ENCODE data around the gene CDK9. TPM values are rescaled to one million over a fixed set of nuclear protein-coding genes. Genes with fewer than 3 reads are reported as not detected.
"Not testable (repeated sequence)": the region's sequence is repeated elsewhere in the genome, so short reads cannot be mapped to it uniquely, and the experiment has no call there.

CDK9 gene
- total RNA-seq, 1 donor from 2014 or later: 120 TPM

- Mint-ChIP-seq H3K4me1 (peaks cover 2% of the 10 kb centered on the region), H3K27me3 (ENCODE audit: low read depth) (no peaks in the 10 kb centered on the region), H3K36me3 (no peaks in the 10 kb centered on the region), H3K27ac (no peak within 1 kb of the TSS), H3K9me3 (no peaks in the 10 kb centered on the region), H3K4me3 (no peak within 1 kb of the TSS)
- DNase-seq (ENCODE audit: low spot score in 2 of 2, unreplicated experiment in 2 of 2): no peak
- TF ChIP-seq, protein P1, sequence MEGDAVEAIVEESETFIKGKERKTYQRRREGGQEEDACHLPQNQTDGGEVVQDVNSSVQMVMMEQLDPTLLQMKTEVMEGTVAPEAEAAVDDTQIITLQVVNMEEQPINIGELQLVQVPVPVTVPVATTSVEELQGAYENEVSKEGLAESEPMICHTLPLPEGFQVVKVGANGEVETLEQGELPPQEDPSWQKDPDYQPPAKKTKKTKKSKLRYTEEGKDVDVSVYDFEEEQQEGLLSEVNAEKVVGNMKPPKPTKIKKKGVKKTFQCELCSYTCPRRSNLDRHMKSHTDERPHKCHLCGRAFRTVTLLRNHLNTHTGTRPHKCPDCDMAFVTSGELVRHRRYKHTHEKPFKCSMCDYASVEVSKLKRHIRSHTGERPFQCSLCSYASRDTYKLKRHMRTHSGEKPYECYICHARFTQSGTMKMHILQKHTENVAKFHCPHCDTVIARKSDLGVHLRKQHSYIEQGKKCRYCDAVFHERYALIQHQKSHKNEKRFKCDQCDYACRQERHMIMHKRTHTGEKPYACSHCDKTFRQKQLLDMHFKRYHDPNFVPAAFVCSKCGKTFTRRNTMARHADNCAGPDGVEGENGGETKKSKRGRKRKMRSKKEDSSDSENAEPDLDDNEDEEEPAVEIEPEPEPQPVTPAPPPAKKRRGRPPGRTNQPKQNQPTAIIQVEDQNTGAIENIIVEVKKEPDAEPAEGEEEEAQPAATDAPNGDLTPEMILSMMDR (IDR thresholded peaks at IDR 0.05; ENCODE audit: unreplicated experiment): no peak
These were observed 7.3 kb upstream of the CDK9 start, which contains the start of gene SH2D3C for GRCh38 chr9:127778280-127779135. SH2D3C (minus strand) TSS chr9:127778666; CDS start chr9:127778627, 39 bp downstream.

DNA sequence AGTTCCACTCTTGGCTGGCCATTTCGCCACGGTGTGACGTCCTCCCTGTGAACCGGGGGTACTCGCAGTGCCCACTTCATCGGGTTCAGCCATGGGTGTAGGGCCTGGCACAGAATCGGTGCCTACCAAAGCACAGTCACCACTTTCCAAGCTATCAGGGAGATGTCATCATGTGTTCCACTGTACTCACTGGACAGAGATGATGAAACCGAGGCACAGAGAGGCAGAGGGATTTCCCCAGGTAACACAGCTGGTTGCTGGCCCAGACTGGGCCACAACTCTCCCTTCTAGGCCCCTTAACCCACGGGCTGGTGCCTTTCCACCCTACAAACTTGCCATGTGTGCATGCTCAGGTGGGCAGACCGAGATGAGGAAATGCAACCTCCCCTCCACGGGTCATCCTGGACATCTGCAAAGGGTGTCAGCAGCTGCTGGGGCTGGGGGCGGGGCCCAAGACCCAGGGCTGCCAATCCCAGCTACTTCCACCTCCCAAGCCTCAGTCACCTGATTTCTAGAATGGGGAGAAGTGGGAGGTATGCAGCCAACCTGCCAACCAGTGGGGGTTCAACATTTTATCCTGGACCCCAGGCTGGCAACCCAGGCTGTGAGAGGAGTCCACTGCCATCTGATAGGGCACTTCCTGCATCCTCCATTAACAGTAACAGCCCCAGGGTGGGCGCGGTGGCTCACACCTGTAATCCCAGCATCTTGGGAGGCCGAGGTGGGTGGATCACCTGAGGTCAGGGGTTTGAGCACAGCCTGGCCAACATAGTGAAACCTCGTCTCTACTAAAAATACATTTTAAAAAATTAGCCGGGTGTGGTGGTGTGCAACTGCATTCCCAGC is 6.5 kb upstream of the CDK9 start:
- no peaks in the 10 kb centered on the region for H3K9me3 Mint-ChIP-seq
- no peak for DNase-seq (ENCODE audit: low spot score in 2 of 2, unreplicated experiment in 2 of 2)
- H3K27ac Mint-ChIP-seq: no peak overlapping the region
- H3K36me3 Mint-ChIP-seq: no peaks in the 10 kb centered on the region
- TF ChIP-seq, protein P1 (IDR thresholded peaks at IDR 0.05; ENCODE audit: unreplicated experiment): no peak
- no peaks in the 10 kb centered on the region for H3K27me3 Mint-ChIP-seq (ENCODE audit: low read depth)
- H3K4me3 Mint-ChIP-seq: no peak overlapping the region
- peaks cover 2% of the 10 kb centered on the region for H3K4me1 Mint-ChIP-seq

GRCh38 chr9:127780126-127780885 is 5.5 kb upstream of the CDK9 start:
- Mint-ChIP-seq H3K27me3 (ENCODE audit: low read depth) (no peaks in the 10 kb centered on the region), H3K36me3 (no peaks in the 10 kb centered on the region), H3K9me3 (no peaks in the 10 kb centered on the region), H3K27ac (no peak overlapping the region), H3K4me1 (peaks cover 2% of the 10 kb centered on the region), H3K4me3 (no peak overlapping the region)
- DNase-seq (ENCODE audit: low spot score in 2 of 2, unreplicated experiment in 2 of 2): no peak
- TF ChIP-seq, protein P1 (IDR thresholded peaks at IDR 0.05; ENCODE audit: unreplicated experiment): no peak

DNA sequence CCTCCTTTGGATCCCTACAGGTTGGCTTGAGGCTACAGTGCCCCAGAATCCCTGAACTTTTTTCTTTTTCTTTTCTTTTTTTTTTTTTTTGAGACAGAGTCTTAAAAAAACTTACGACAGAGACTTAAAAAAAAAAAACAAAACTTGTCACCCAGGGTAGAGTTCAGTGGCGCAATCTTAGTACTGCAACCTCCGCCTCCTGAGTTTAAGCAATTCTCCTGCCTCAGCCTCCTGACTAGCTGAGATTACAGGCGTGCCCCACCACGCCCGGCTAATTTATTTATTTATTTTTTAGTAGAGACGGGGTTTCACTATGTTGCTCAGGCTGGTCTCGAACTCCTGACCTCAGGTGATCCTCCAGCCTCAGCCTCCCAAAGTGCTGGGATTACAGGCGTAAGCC is 4.9 kb upstream of the CDK9 start:
- not testable (repeated sequence) for H3K9me3 Mint-ChIP-seq; H3K27me3 Mint-ChIP-seq (ENCODE audit: low read depth); H3K36me3 Mint-ChIP-seq; H3K27ac Mint-ChIP-seq; DNase-seq (ENCODE audit: low spot score in 2 of 2, unreplicated experiment in 2 of 2); H3K4me3 Mint-ChIP-seq; H3K4me1 Mint-ChIP-seq

DNA sequence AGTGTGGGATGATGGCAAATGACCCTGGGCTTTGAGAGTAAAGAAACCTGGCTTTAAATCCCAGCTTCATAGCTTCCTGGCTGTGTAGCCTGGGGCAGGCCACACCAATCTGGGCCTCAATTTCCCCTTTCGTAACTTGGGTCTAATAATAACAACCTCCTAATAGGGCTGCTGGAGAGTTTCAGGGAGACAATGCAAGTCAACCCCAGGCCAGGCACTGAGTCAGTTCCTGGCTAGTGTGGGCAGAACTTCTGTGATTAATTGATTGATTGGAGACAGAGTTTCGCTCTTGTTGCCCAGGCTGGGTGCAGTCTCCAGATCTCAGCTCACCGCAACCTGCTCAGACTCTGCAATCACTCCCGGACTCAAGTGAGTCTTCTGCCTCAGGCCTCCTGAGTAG is 4.0 kb upstream of the CDK9 start:
- H3K4me3 Mint-ChIP-seq: no peak overlapping the region
- DNase-seq (ENCODE audit: low spot score in 2 of 2, unreplicated experiment in 2 of 2): no peak
- no peaks in the 10 kb centered on the region for H3K9me3 Mint-ChIP-seq
- no peak overlapping the region for H3K27ac Mint-ChIP-seq
- H3K4me1 Mint-ChIP-seq: peaks cover 5% of the 10 kb centered on the region
- H3K36me3 Mint-ChIP-seq: no peaks in the 10 kb centered on the region
- TF ChIP-seq, protein P1 (IDR thresholded peaks at IDR 0.05; ENCODE audit: unreplicated experiment): no peak
- no peaks in the 10 kb centered on the region for H3K27me3 Mint-ChIP-seq (ENCODE audit: low read depth)

Measured in mesothelial cell of epicardium (in vitro differentiated cells).